ENCODE data around the gene ZNF326.

DNA sequence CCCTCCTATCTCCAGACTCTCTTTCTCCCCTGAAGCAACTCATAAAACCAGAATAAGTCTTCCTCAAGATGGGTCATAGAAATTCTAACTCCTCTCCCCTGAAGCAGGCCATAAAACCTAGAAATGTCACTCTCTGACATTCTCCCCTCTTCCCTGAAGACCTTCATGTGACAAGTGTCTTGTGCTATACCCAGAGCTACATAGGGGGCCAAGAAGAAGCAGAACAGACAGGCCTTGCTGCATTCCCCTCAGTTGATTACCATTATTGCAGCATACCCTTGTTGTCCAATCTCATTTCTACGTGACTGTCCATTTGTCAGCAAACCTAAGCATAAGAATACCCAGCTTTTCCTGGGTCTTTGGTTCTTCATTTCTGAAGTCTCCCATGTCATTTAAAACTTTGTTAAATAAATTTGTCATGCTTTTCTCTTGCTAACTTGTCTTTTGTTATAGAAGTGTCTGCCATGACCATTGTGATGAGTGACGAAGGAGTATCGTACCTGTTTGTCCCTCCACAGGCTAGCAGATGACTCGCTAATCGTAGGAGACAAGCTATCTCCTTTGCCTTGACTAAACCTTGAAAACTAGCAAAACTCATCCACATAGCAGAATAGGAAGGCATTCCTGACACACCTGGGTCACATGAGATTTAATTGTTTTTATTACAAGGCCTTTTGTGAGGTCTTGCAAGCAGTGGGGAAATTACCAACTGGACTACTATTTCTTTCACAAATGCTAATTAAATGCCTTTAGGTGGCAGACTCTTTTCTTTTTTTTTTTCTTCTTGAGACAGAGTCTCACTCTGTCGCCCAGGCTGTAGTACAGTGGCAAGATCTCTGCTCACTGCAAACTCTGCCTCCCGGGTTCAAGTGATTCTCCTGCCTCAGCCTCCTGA lies 39.4 kb upstream of the ZNF326 start:
- no peak for TF ChIP-seq POLR2A (IDR thresholded peaks at IDR 0.05)
- TF ChIP-seq, protein P1, sequence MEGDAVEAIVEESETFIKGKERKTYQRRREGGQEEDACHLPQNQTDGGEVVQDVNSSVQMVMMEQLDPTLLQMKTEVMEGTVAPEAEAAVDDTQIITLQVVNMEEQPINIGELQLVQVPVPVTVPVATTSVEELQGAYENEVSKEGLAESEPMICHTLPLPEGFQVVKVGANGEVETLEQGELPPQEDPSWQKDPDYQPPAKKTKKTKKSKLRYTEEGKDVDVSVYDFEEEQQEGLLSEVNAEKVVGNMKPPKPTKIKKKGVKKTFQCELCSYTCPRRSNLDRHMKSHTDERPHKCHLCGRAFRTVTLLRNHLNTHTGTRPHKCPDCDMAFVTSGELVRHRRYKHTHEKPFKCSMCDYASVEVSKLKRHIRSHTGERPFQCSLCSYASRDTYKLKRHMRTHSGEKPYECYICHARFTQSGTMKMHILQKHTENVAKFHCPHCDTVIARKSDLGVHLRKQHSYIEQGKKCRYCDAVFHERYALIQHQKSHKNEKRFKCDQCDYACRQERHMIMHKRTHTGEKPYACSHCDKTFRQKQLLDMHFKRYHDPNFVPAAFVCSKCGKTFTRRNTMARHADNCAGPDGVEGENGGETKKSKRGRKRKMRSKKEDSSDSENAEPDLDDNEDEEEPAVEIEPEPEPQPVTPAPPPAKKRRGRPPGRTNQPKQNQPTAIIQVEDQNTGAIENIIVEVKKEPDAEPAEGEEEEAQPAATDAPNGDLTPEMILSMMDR (IDR thresholded peaks at IDR 0.05) = no peak

All from adrenal gland (tissue), 5 donors.